Measurements from ENCODE around the gene UGT2B7.

The UGT2B7 gene

GRCh38 chr4:69156913-69157312 is 60.6 kb downstream of the UGT2B7 start:
- DNase-seq (ENCODE audit: low spot score), result no peak

Measured in putamen (tissue), 1 donor.